ENCODE data around the gene LBX2. TPM values are rescaled to one million over a fixed set of nuclear protein-coding genes. Genes with fewer than 3 reads are reported as not detected.

Gene LBX2
- polyA plus RNA-seq, 1 donor (not counting 4 experiments of a cell fraction or from before 2014, with no cell fraction given) = 0.09 TPM

GRCh38 chr2:74450570-74451190, 48.7 kb downstream of the LBX2 start:
- Histone ChIP-seq H3K4me1 (ENCODE audit: control insufficient read depth, extremely low read depth, insufficient read depth, low read length) (peaks cover 9% of the 10 kb centered on the region), H3K79me2 (ENCODE audit: control insufficient read depth, insufficient read depth, low read length) (peaks cover 7% of the 10 kb centered on the region), H3K9ac (ENCODE audit: control insufficient read depth, extremely low read depth, insufficient read depth, low read length) (no peak overlapping the region), H4K20me1 (ENCODE audit: control insufficient read depth, extremely low read depth, insufficient read depth, low read length) (no peaks in the 10 kb centered on the region), H3K9me1 (ENCODE audit: control insufficient read depth, extremely low read depth, insufficient read depth, low read length) (no peaks in the 10 kb centered on the region), H3K27me3 (ENCODE audit: control insufficient read depth, extremely low read depth, insufficient read depth, low read length) (no peaks in the 10 kb centered on the region), H3K4me2 (ENCODE audit: control insufficient read depth, extremely low read depth, insufficient read depth, low read depth, low read length) (no peak overlapping the region), H3K4me3 (ENCODE audit: control insufficient read depth in 2 of 3, extremely low read depth in 1 of 3, insufficient read depth in 2 of 3, low read depth in 1 of 3, low read length in 3 of 3) (no peak overlapping the region), H3K27ac (ENCODE audit: control insufficient read depth, insufficient read depth, low read length) (no peak overlapping the region), H3K9me3 (ENCODE audit: control insufficient read depth, low read depth, low read length) (no peaks in the 10 kb centered on the region), H2AFZ (ENCODE audit: control insufficient read depth, low read length) (no peak overlapping the region), H3K36me3 (ENCODE audit: control insufficient read depth in 2 of 2, extremely low read depth in 1 of 2, insufficient read depth in 2 of 2, low read length in 2 of 2) (no peaks in the 10 kb centered on the region)
- dilution Hi-C loops (cut with MboI; ENCODE audit: extremely low pct_ligation_motif_present, low sequenced_read_pairs) = no loop called here
- TF ChIP-seq CTCF (optimal IDR thresholded peaks at IDR 0.05 in 1 of 3, IDR thresholded peaks at IDR 0.05 in 1 of 3, conservative IDR thresholded peaks at IDR 0.05 in 1 of 3; ENCODE audit: extremely low read depth in 1 of 3, insufficient read depth in 2 of 3, low read length in 3 of 3) (no peak), EZH2 (IDR thresholded peaks at IDR 0.05; ENCODE audit: low read length) (no peak)
- DNase-seq (ENCODE audit: low read depth, low spot score) = no peak
- no peak for FAIRE-seq

GRCh38 chr2:74448771-74449170, 50.6 kb downstream of the LBX2 start:
- no peak for FAIRE-seq
- H2AFZ ChIP-seq (ENCODE audit: control insufficient read depth, low read length) = no peak overlapping the region
- no peak overlapping the region for H3K27ac ChIP-seq (ENCODE audit: control insufficient read depth, insufficient read depth, low read length)
- no peak for TF ChIP-seq CTCF (optimal IDR thresholded peaks at IDR 0.05 in 1 of 3, IDR thresholded peaks at IDR 0.05 in 1 of 3, conservative IDR thresholded peaks at IDR 0.05 in 1 of 3; ENCODE audit: extremely low read depth in 1 of 3, insufficient read depth in 2 of 3, low read length in 3 of 3)
- H3K4me3 ChIP-seq (ENCODE audit: control insufficient read depth in 2 of 3, extremely low read depth in 1 of 3, insufficient read depth in 2 of 3, low read depth in 1 of 3, low read length in 3 of 3) = no peak overlapping the region
- no peaks in the 10 kb centered on the region for H3K9me1 ChIP-seq (ENCODE audit: control insufficient read depth, extremely low read depth, insufficient read depth, low read length)
- dilution Hi-C loops (cut with MboI; ENCODE audit: extremely low pct_ligation_motif_present, low sequenced_read_pairs) = no loop called here
- no peak overlapping the region for H3K4me2 ChIP-seq (ENCODE audit: control insufficient read depth, extremely low read depth, insufficient read depth, low read depth, low read length)
- H4K20me1 ChIP-seq (ENCODE audit: control insufficient read depth, extremely low read depth, insufficient read depth, low read length) = no peaks in the 10 kb centered on the region
- peaks cover 3% of the 10 kb centered on the region for H3K4me1 ChIP-seq (ENCODE audit: control insufficient read depth, extremely low read depth, insufficient read depth, low read length)
- no peaks in the 10 kb centered on the region for H3K36me3 ChIP-seq (ENCODE audit: control insufficient read depth in 2 of 2, extremely low read depth in 1 of 2, insufficient read depth in 2 of 2, low read length in 2 of 2)
- no peak for DNase-seq (ENCODE audit: low read depth, low spot score)
- no peaks in the 10 kb centered on the region for H3K9me3 ChIP-seq (ENCODE audit: control insufficient read depth, low read depth, low read length)
- H3K27me3 ChIP-seq (ENCODE audit: control insufficient read depth, extremely low read depth, insufficient read depth, low read length) = no peaks in the 10 kb centered on the region
- H3K79me2 ChIP-seq (ENCODE audit: control insufficient read depth, insufficient read depth, low read length) = no peaks in the 10 kb centered on the region
- H3K9ac ChIP-seq (ENCODE audit: control insufficient read depth, extremely low read depth, insufficient read depth, low read length) = no peak overlapping the region

Other genes with a start within 250 kb of the LBX2 start
- 0.08 to 0.45 TPM (median 0.22 TPM) in 3 replicates for gene SLC4A5, start 156.2 kb downstream of the LBX2 start, polyA plus RNA-seq
- 110 to 137 TPM (median 119 TPM) in 3 replicates for gene DCTN1, start 119.3 kb downstream of the LBX2 start, polyA plus RNA-seq
- 0.58 to 1.5 TPM (median 0.89 TPM) in 3 replicates for gene C2orf81, start 78.0 kb downstream of the LBX2 start, polyA plus RNA-seq
- gene WDR54, start 77.9 kb downstream of the LBX2 start, polyA plus RNA-seq = 35.2 to 54.6 TPM (median 35.2 TPM) in 3 replicates
- 110 to 180 TPM (median 145 TPM) in 3 replicates for gene RTKN, start 57.7 kb downstream of the LBX2 start, polyA plus RNA-seq
- 16.8 to 23.9 TPM (median 18.8 TPM) in 3 replicates for gene INO80B, start 44.5 kb downstream of the LBX2 start, polyA plus RNA-seq
- 72.3 to 143 TPM (median 75.5 TPM) in 3 replicates for gene WBP1, start 41.2 kb downstream of the LBX2 start, polyA plus RNA-seq
- 52.8 to 72.0 TPM (median 63.1 TPM) in 3 replicates for gene MOGS, start 34.2 kb downstream of the LBX2 start, polyA plus RNA-seq
- 28.5 to 31.0 TPM (median 29.0 TPM) in 3 replicates for gene MRPL53, start 26.9 kb downstream of the LBX2 start, polyA plus RNA-seq
- 4.7 to 6.7 TPM (median 5.8 TPM) in 3 replicates for gene CCDC142, start 16.6 kb downstream of the LBX2 start, polyA plus RNA-seq
- 16.8 to 18.2 TPM (median 17.7 TPM) in 3 replicates for gene TTC31, start 16.5 kb downstream of the LBX2 start, polyA plus RNA-seq
- 29.1 to 42.2 TPM (median 33.6 TPM) in 3 replicates for gene PCGF1, start 8.1 kb upstream of the LBX2 start, polyA plus RNA-seq
- not detected in 3 replicates for gene TLX2, start 14.8 kb upstream of the LBX2 start, polyA plus RNA-seq
- 5.7 to 10.2 TPM (median 5.9 TPM) in 3 replicates for gene DQX1, start 26.6 kb upstream of the LBX2 start, polyA plus RNA-seq
- gene AUP1, start 30.1 kb upstream of the LBX2 start, polyA plus RNA-seq = 94.9 to 141 TPM (median 114 TPM) in 3 replicates
- gene HTRA2, start 30.3 kb upstream of the LBX2 start, polyA plus RNA-seq = 25.5 to 30.8 TPM (median 27.8 TPM) in 3 replicates
- gene LOXL3, start 54.3 kb upstream of the LBX2 start, polyA plus RNA-seq = 0.21 to 0.57 TPM (median 0.26 TPM) in 3 replicates
- 0.97 to 2.0 TPM (median 0.99 TPM) in 3 replicates for gene DOK1, start 55.1 kb upstream of the LBX2 start, polyA plus RNA-seq
- 0.19 to 0.26 TPM (median 0.21 TPM) in 3 replicates for gene M1AP, start 148.7 kb upstream of the LBX2 start, polyA plus RNA-seq
- 8.0 to 10.7 TPM (median 8.6 TPM) in 3 replicates for gene SEMA4F, start 154.6 kb upstream of the LBX2 start, polyA plus RNA-seq

All from keratinocyte (primary cell).